Measurements from ENCODE around the gene ALDH1L1. TPM values are rescaled to one million over a fixed set of nuclear protein-coding genes. Genes with fewer than 3 reads are reported as not detected.

Gene ALDH1L1
- total and polyA plus RNA-seq, 9 of the 15 experiments (the other 6 are each of a cell fraction or from before 2014, with no cell fraction given): 0.06 to 1.9 (median 0.57) TPM; not detected in 1

- TF ChIP-seq, protein P1, sequence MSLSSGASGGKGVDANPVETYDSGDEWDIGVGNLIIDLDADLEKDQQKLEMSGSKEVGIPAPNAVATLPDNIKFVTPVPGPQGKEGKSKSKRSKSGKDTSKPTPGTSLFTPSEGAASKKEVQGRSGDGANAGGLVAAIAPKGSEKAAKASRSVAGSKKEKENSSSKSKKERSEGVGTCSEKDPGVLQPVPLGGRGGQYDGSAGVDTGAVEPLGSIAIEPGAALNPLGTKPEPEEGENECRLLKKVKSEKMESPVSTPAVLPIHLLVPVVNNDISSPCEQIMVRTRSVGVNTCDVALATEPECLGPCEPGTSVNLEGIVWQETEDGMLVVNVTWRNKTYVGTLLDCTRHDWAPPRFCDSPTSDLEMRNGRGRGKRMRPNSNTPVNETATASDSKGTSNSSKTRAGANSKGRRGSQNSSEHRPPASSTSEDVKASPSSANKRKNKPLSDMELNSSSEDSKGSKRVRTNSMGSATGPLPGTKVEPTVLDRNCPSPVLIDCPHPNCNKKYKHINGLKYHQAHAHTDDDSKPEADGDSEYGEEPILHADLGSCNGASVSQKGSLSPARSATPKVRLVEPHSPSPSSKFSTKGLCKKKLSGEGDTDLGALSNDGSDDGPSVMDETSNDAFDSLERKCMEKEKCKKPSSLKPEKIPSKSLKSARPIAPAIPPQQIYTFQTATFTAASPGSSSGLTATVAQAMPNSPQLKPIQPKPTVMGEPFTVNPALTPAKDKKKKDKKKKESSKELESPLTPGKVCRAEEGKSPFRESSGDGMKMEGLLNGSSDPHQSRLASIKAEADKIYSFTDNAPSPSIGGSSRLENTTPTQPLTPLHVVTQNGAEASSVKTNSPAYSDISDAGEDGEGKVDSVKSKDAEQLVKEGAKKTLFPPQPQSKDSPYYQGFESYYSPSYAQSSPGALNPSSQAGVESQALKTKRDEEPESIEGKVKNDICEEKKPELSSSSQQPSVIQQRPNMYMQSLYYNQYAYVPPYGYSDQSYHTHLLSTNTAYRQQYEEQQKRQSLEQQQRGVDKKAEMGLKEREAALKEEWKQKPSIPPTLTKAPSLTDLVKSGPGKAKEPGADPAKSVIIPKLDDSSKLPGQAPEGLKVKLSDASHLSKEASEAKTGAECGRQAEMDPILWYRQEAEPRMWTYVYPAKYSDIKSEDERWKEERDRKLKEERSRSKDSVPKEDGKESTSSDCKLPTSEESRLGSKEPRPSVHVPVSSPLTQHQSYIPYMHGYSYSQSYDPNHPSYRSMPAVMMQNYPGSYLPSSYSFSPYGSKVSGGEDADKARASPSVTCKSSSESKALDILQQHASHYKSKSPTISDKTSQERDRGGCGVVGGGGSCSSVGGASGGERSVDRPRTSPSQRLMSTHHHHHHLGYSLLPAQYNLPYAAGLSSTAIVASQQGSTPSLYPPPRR (CRISPR knock-in tag; IDR thresholded peaks at IDR 0.05; ENCODE audit: borderline replicate concordance): no peak
- TF ChIP-seq, protein P2, sequence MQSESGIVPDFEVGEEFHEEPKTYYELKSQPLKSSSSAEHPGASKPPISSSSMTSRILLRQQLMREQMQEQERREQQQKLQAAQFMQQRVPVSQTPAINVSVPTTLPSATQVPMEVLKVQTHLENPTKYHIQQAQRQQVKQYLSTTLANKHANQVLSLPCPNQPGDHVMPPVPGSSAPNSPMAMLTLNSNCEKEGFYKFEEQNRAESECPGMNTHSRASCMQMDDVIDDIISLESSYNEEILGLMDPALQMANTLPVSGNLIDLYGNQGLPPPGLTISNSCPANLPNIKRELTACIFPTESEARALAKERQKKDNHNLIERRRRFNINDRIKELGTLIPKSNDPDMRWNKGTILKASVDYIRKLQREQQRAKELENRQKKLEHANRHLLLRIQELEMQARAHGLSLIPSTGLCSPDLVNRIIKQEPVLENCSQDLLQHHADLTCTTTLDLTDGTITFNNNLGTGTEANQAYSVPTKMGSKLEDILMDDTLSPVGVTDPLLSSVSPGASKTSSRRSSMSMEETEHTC (IDR thresholded peaks at IDR 0.05): no peak
- no peak for TF ChIP-seq PHB2 (IDR thresholded peaks at IDR 0.05; ENCODE audit: low read depth)
- TF ChIP-seq ZBED1 (IDR thresholded peaks at IDR 0.05): no peak
- TF ChIP-seq KDM2B (CRISPR knock-in tag; IDR thresholded peaks at IDR 0.05): no peak
- TF ChIP-seq, protein P3, sequence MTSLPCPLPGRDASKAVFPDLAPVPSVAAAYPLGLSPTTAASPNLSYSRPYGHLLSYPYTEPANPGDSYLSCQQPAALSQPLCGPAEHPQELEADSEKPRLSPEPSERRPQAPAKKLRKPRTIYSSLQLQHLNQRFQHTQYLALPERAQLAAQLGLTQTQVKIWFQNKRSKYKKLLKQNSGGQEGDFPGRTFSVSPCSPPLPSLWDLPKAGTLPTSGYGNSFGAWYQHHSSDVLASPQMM (CRISPR knock-in tag; IDR thresholded peaks at IDR 0.05): no peak
- TF ChIP-seq E4F1 (CRISPR knock-in tag; IDR thresholded peaks at IDR 0.05; ENCODE audit: borderline replicate concordance): no peak
- TF ChIP-seq HDAC2 (IDR thresholded peaks at IDR 0.05): no peak
- TF ChIP-seq, protein P4, sequence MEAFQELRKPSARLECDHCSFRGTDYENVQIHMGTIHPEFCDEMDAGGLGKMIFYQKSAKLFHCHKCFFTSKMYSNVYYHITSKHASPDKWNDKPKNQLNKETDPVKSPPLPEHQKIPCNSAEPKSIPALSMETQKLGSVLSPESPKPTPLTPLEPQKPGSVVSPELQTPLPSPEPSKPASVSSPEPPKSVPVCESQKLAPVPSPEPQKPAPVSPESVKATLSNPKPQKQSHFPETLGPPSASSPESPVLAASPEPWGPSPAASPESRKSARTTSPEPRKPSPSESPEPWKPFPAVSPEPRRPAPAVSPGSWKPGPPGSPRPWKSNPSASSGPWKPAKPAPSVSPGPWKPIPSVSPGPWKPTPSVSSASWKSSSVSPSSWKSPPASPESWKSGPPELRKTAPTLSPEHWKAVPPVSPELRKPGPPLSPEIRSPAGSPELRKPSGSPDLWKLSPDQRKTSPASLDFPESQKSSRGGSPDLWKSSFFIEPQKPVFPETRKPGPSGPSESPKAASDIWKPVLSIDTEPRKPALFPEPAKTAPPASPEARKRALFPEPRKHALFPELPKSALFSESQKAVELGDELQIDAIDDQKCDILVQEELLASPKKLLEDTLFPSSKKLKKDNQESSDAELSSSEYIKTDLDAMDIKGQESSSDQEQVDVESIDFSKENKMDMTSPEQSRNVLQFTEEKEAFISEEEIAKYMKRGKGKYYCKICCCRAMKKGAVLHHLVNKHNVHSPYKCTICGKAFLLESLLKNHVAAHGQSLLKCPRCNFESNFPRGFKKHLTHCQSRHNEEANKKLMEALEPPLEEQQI (IDR thresholded peaks at IDR 0.05): no peak
- no peak overlapping the region for H3K27ac ChIP-seq (ENCODE audit: extremely low read depth, low read depth, low read length)
- WGBS (ENCODE audit: insufficient coverage, low coverage, missing lambda C conversion rate): 100% methylated on average over 2 of the region's 5 CpGs
- CTCF ChIA-PET (ENCODE audit: low intra/inter-chr PET ratio): no interaction called here
- in situ Hi-C loops (cut with MboI): no loop called here
- no peaks in the 10 kb centered on the region for H3K9me3 ChIP-seq (replicated peaks; ENCODE audit: control insufficient read depth, insufficient read depth, low read depth, low read length)
- FAIRE-seq (no peak), DNase-seq (ENCODE audit: extremely low read depth in 1 of 4, low spot score in 3 of 4) (no peak), ATAC-seq (no peak)
- H3K9me1 ChIP-seq (ENCODE audit: control insufficient read depth, insufficient read depth, low read length): no peaks in the 10 kb centered on the region
- H3K4me1 ChIP-seq (replicated peaks in 1 of 2; ENCODE audit: control insufficient read depth in 2 of 2, insufficient read depth in 2 of 2, low read length in 2 of 2): peaks cover 10 to 17% of the 10 kb centered on the region in 2 experiments; a peak in 4 of 5 replicates
- no peak overlapping the region for H3K9ac ChIP-seq (ENCODE audit: insufficient read depth in 1 of 2, low read depth in 2 of 2, low read length in 2 of 2)
- POLR2A ChIA-PET: interaction anchor here (1.2 kb wide), 1 partner anchor 11 kb away, joined by 3 read pairs; no protein-coding TSS in a partner anchor
- no peak overlapping the region for H2AFZ ChIP-seq (ENCODE audit: low read depth, low read length)
- peaks cover 7% of the 10 kb centered on the region; the same call in 2 of the 3 replicates for H3K79me2 ChIP-seq (ENCODE audit: control insufficient read depth, insufficient read depth, low read length)
- H3K4me2 ChIP-seq (ENCODE audit: insufficient read depth, low read length): no peak overlapping the region
- intact Hi-C loops (cut with micrococcal nuclease): no loop called here
- no peaks in the 10 kb centered on the region for H3K27me3 ChIP-seq (ENCODE audit: control insufficient read depth in 2 of 2, insufficient read depth in 2 of 2, low read length in 2 of 2)
- BruUV-seq (replicated peaks): no TSS peak
- no peaks in the 10 kb centered on the region for H3K36me3 ChIP-seq (ENCODE audit: control insufficient read depth, insufficient read depth, low read length)
- H3K4me3 ChIP-seq: no peak overlapping the region
- H4K20me1 ChIP-seq (replicated peaks; ENCODE audit: control insufficient read depth, insufficient read depth, low read length): no peaks in the 10 kb centered on the region
Measured at GRCh38 chr3:126080970-126081369, 99.4 kb downstream of the ALDH1L1 start.
